ENCODE measurements around the gene NFKBIA. TPM values are rescaled to one million over a fixed set of nuclear protein-coding genes. Genes with fewer than 3 reads are reported as not detected.
"Not testable (repeated sequence)": the region's sequence is repeated elsewhere in the genome, so short reads cannot be mapped to it uniquely, and the experiment has no call there.

The NFKBIA gene
- total RNA-seq, 6 experiments from 2014 or later, result 27.6 to 52.1 (median 48.3) TPM

DNA sequence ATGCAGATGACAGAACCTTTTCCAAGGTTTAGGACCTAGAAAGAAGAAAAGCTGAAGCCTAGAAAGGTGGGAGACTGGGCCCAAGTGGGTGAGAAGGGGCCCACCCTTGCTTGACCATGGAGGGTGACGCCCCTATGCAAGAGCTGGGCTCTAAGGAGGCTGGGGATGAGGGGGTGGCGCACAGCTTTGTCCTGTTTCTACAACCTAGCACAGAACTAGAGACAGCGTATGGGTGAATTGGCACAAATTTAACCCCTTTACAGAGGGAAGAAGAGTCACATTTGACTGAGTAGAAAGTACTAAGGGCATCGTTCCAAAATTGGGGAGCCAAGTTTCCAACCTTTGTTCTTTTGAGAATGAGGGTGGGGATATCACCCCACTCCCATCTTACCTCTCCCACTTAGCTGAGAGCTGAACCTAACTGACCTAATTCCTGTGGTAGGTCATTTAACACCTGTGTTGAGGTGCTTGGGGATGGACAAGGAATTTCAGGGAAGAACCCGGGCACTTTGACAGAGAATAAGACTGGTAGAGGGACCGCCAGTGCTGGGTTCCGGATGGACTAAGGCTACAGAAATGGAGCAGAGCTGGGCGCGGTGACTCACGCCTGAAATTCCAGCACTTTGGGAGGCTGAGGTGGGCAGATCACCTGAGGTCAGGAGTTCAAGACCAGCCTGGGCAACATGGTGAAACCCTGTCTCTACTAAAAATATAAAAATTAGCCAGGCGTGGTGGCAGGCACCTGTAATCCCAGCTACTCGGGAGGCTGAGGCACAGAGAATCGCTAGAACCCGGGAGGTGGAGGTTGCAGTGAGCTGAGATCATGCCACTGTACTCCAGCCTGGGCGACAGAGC is 5.2 kb downstream of the NFKBIA start:
- peaks cover 4% of the 10 kb centered on the region for H3K27me3 Mint-ChIP-seq (ENCODE audit: insufficient read depth)
- no peaks in the 10 kb centered on the region for H3K9me3 Mint-ChIP-seq

DNA sequence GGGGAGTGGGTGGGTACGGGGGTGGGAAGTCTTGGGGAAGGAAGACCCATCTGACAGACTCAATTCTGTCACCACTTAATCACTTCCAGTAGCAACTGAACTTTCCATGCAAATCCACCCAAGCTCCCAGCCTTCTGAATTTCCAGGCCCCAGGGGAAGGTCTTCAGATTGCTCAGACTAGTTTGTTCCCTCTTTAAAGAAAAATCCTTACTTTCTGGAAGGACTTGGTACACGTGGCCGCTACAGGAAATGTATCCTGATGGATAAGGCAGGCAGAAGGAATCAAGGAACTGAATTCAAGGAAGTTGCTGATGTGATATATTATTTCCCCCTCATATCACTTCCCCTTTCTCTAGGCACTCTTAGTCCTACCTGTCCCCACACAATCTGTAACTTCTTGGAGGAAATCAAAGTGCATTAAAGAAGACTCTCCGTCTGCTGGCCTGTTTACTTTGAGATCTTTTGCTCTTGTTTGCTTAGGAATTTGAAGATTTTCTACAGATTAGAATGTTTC is 6.4 kb downstream of the NFKBIA start:
- peak overlapping the region; percentile 34 for H3K27ac Mint-ChIP-seq
- peaks cover 4% of the 10 kb centered on the region for H3K27me3 Mint-ChIP-seq (ENCODE audit: insufficient read depth)
- H3K9me3 Mint-ChIP-seq, result no peaks in the 10 kb centered on the region
- DNase-seq, result no peak
- peaks cover 50% of the 10 kb centered on the region for H3K4me1 Mint-ChIP-seq (ENCODE audit: low read depth)
- TF ChIP-seq, protein P1, sequence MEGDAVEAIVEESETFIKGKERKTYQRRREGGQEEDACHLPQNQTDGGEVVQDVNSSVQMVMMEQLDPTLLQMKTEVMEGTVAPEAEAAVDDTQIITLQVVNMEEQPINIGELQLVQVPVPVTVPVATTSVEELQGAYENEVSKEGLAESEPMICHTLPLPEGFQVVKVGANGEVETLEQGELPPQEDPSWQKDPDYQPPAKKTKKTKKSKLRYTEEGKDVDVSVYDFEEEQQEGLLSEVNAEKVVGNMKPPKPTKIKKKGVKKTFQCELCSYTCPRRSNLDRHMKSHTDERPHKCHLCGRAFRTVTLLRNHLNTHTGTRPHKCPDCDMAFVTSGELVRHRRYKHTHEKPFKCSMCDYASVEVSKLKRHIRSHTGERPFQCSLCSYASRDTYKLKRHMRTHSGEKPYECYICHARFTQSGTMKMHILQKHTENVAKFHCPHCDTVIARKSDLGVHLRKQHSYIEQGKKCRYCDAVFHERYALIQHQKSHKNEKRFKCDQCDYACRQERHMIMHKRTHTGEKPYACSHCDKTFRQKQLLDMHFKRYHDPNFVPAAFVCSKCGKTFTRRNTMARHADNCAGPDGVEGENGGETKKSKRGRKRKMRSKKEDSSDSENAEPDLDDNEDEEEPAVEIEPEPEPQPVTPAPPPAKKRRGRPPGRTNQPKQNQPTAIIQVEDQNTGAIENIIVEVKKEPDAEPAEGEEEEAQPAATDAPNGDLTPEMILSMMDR (IDR thresholded peaks at IDR 0.05), result no peak
- H3K36me3 Mint-ChIP-seq (ENCODE audit: low read depth), result peaks cover 27% of the 10 kb centered on the region
- no peak overlapping the region for H3K4me3 Mint-ChIP-seq

More for the DNA sequence above, 5.2 kb downstream of the NFKBIA start:
- H3K4me1 Mint-ChIP-seq (ENCODE audit: low read depth), result peaks cover 51% of the 10 kb centered on the region
- peaks cover 33% of the 10 kb centered on the region for H3K36me3 Mint-ChIP-seq (ENCODE audit: low read depth)
- TF ChIP-seq, protein P1 (IDR thresholded peaks at IDR 0.05), result no peak
- H3K27ac Mint-ChIP-seq, result no peak overlapping the region
- DNase-seq, result no peak
- H3K4me3 Mint-ChIP-seq, result no peak overlapping the region

DNA sequence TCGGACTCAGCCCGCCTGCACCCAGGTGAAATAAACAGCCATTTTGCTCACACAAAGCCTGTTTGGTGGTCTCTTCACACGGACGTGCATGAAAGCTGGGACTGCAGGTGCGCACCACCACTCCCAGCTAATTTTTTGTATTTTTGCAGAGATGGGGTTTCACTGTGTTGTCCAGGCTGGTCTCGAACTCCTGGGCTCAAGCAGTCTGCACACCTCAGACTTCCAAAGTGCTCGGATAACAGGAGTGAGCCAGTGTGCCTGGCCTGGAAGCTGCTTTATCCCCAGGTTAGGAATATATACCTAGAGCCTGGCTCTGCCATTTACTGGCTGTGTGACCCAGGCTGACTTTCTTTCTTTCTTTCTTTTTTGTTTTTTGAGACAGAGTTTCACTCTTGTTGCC is 7.9 kb downstream of the NFKBIA start:
- H3K27me3 Mint-ChIP-seq (ENCODE audit: insufficient read depth); DNase-seq; H3K9me3 Mint-ChIP-seq; H3K27ac Mint-ChIP-seq; H3K4me3 Mint-ChIP-seq: not testable (repeated sequence)
- Mint-ChIP-seq H3K36me3 (ENCODE audit: low read depth) (peaks cover 12% of the 10 kb centered on the region), H3K4me1 (ENCODE audit: low read depth) (peaks cover 35% of the 10 kb centered on the region)

DNA sequence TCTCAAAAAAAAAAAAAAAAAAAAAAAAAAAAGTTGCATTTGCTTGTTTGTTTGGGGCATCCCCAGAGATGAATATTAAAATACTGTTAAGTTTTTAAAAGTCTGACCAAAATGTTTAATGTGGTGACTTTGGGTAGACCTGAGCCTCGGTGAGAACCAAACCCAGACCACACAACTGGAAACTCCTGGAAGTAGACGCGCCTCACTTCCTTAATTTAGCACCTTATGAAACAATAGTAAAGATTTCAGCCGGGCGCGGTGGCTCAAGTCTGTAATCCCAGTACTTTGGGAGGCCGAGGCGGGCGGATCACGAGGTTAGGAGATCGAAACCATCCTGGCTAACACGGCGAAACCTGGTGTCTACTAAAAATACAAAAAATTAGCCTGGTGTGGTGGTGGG is 9.3 kb downstream of the NFKBIA start:
- Mint-ChIP-seq H3K4me1 (ENCODE audit: low read depth) (peaks cover 26% of the 10 kb centered on the region), H3K4me3 (no peak overlapping the region), H3K9me3 (no peaks in the 10 kb centered on the region), H3K27ac (no peak overlapping the region), H3K36me3 (ENCODE audit: low read depth) (peaks cover 4% of the 10 kb centered on the region), H3K27me3 (ENCODE audit: insufficient read depth) (peaks cover 4% of the 10 kb centered on the region)
- no peak for DNase-seq
- TF ChIP-seq, protein P1 (IDR thresholded peaks at IDR 0.05), result no peak

DNA sequence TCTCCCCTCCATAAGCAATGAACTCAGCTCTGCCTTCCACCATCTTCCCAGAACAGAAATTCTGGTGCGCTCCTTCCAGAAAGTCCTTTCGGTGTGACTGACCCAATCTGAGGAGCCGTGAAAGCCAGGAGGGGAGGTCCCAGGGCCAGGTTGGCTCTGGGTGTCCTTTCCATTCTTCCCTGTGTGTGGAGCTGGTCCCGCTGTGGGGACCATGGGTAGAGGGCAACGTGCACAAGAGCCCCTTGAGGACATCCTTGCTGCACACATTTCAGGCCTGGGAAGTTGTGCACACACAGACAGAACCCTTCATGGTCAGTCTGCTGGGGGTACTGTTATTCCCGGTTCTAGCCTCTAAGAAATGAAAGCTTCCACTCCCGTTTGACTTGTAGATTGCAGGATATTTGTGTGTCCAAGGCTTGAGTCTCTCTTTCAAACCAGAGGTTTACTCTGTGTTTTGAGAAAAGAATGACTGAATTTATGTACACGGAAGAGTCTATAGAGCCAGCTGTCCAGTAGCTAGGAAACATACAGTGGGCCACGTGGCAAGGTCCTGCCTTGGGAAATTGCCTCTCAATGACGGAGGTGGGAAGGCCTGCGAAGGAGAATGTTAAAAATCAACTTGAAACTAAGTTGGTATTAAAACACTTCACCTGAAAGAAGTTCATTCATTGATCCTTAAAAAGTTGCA is 10.1 kb downstream of the NFKBIA start:
- H3K4me3 Mint-ChIP-seq, result no peak overlapping the region
- no peak overlapping the region for H3K27ac Mint-ChIP-seq
- H3K9me3 Mint-ChIP-seq, result no peaks in the 10 kb centered on the region
- TF ChIP-seq, protein P1 (IDR thresholded peaks at IDR 0.05), result no peak
- H3K4me1 Mint-ChIP-seq (ENCODE audit: low read depth), result peaks cover 26% of the 10 kb centered on the region
- DNase-seq, result no peak
- peaks cover 4% of the 10 kb centered on the region for H3K36me3 Mint-ChIP-seq (ENCODE audit: low read depth)
- H3K27me3 Mint-ChIP-seq (ENCODE audit: insufficient read depth), result peaks cover 3% of the 10 kb centered on the region

DNA sequence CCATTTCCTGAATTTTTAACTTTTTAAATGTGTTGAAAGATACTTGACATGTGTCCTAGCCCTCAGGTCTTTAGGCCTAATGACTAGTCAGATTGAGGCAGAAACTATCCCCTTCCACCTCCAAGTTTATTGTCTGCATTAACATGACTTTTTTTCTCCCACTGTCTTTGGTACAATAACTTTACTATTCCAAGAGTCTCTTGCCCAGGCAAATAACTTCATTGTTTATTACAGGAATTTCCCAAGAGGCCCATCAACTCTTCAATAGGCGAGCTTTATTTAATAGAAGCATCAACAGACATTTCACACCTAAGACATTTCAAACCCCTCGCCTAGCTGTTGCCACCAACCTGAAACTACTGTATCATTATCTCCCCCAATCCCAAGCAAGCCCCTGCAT is 10.7 kb downstream of the NFKBIA start:
- no peak overlapping the region for H3K4me3 Mint-ChIP-seq
- H3K4me1 Mint-ChIP-seq (ENCODE audit: low read depth), result peaks cover 20% of the 10 kb centered on the region
- H3K36me3 Mint-ChIP-seq (ENCODE audit: low read depth), result no peaks in the 10 kb centered on the region

More for the DNA sequence above, 10.7 kb downstream of the NFKBIA start:
- no peak for DNase-seq
- no peaks in the 10 kb centered on the region for H3K9me3 Mint-ChIP-seq
- TF ChIP-seq, protein P1 (IDR thresholded peaks at IDR 0.05), result no peak
- no peak overlapping the region for H3K27ac Mint-ChIP-seq
- H3K27me3 Mint-ChIP-seq (ENCODE audit: insufficient read depth), result peaks cover 2% of the 10 kb centered on the region

All from HFFc6 (cell line).